GM23248 (cell line): ENCODE results near the gene CEP89.

Source experiments
- EZH2 ChIP-seq: fragments of 200-600 bp; sonication (generic); IDR thresholded peaks from 2 replicates; pipeline ENCODE4 v1.6.1; 2018; ENCODE audit warnings: antibody characterized with exemption, mild to moderate bottlenecking; ENCODE audit not compliant: insufficient read depth, poor library complexity, severe bottlenecking
- EZH2phosphoT487 ChIP-seq: fragments of 200-600 bp; sonication (generic); IDR thresholded peaks from 2 replicates; pipeline ENCODE4 v1.6.1; 2018; ENCODE audit warnings: antibody characterized with exemption, moderate library complexity, mild to moderate bottlenecking, low read depth; ENCODE audit not compliant: insufficient read depth

GRCh38 chr19:32966750-32967149, 5.0 kb downstream of the CEP89 start:
- TF ChIP-seq EZH2: no peak
- no peak for TF ChIP-seq EZH2phosphoT487
